HepG2 (cell line): ENCODE measurements around the gene HACE1. TPM values are rescaled to one million over a fixed set of nuclear protein-coding genes. Genes with fewer than 3 reads are reported as not detected.

Experiments
- CENPT ChIP-seq: sonication (generic); formaldehyde crosslinking; IDR thresholded peaks from 2 replicates; pipeline ENCODE4 v1.8.0; 2022; ENCODE audit warnings: low read depth, mild to moderate bottlenecking, moderate library complexity, missing genetic modification reagents
- CERS6 ChIP-seq: sonication (generic); formaldehyde crosslinking; IDR thresholded peaks from 2 replicates; pipeline ENCODE4 v1.5.0; 2020; ENCODE audit warnings: missing genetic modification reagents
- HNF4A ChIP-seq: sonication (generic); formaldehyde crosslinking; IDR thresholded peaks from 2 replicates; pipeline ENCODE4 v1.4.0; 2020; ENCODE audit warnings: missing genetic modification reagents
- MTA3 ChIP-seq: sonication (generic); formaldehyde crosslinking; IDR thresholded peaks from 2 replicates; pipeline ENCODE4 v1.4.0; 2020; ENCODE audit warnings: missing genetic modification reagents
- NONO ChIP-seq, 2 experiments: fragments of 450-650 bp in 1 of 2; sonication (generic) in 1 of 2; formaldehyde crosslinking in 1 of 2; IDR thresholded peaks in 1 of 2; conservative IDR thresholded peaks in 1 of 2; 2 replicates each; pipeline versions ENCODE4 v1.6.1 to v1.8.0; 2017 to 2022; ENCODE audit warnings: mild to moderate bottlenecking in 1 of 2, missing genetic modification reagents in 1 of 2, moderate library complexity in 1 of 2
- ONECUT2 ChIP-seq: sonication (generic); formaldehyde crosslinking; IDR thresholded peaks from 2 replicates; pipeline ENCODE4 v1.4.0; 2020; ENCODE audit warnings: missing genetic modification reagents
- PAX8 ChIP-seq: sonication (generic); formaldehyde crosslinking; IDR thresholded peaks from 2 replicates; pipeline ENCODE4 v1.8.0; 2022; ENCODE audit warnings: mild to moderate bottlenecking, missing genetic modification reagents, borderline replicate concordance
- PBX3 ChIP-seq: sonication (generic); formaldehyde crosslinking; IDR thresholded peaks from 2 replicates; pipeline ENCODE4 v1.8.1; 2023; ENCODE audit warnings: missing genetic modification reagents, inconsistent platforms, borderline replicate concordance
- POLR2A ChIP-seq, 2 experiments: IDR thresholded peaks; 2 replicates each; pipeline ENCODE4 v1.6.1; 2011; ENCODE audit warnings: low read depth in 2 of 2, low read length in 2 of 2, mild to moderate bottlenecking in 1 of 2, moderate library complexity in 1 of 2; ENCODE audit not compliant: insufficient read depth in 1 of 2
- RBAK ChIP-seq: sonication (generic); formaldehyde crosslinking; IDR thresholded peaks from 2 replicates; pipeline ENCODE4 v1.5.1; 2020; ENCODE audit warnings: mild to moderate bottlenecking, missing genetic modification reagents
- SMARCE1 ChIP-seq: fragments of 450-650 bp; IDR thresholded peaks from 2 replicates; pipeline ENCODE4 v1.6.1; 2017; ENCODE audit warnings: borderline replicate concordance
- YY1 ChIP-seq: IDR thresholded peaks from 2 replicates; pipeline ENCODE4 v1.6.1; 2011; ENCODE audit warnings: low read length, low read depth, moderate library complexity, mild to moderate bottlenecking; ENCODE audit not compliant: insufficient read depth, insufficient replicate concordance
- ZBTB3 ChIP-seq: sonication (generic); formaldehyde crosslinking; IDR thresholded peaks from 2 replicates; pipeline ENCODE4 v1.4.0; 2020; ENCODE audit warnings: low read depth, mild to moderate bottlenecking, moderate library complexity, missing genetic modification reagents, borderline replicate concordance
- ZNF251 ChIP-seq: sonication (generic); formaldehyde crosslinking; IDR thresholded peaks from 2 replicates; pipeline ENCODE4 v1.9.0; 2021; ENCODE audit warnings: mild to moderate bottlenecking, missing genetic modification reagents
- ZNF280D ChIP-seq: sonication (generic); formaldehyde crosslinking; IDR thresholded peaks from 2 replicates; pipeline ENCODE4 v1.5.1; 2020; ENCODE audit warnings: mild to moderate bottlenecking, missing genetic modification reagents
- ZNF296 ChIP-seq: sonication (generic); formaldehyde crosslinking; conservative IDR thresholded peaks from 2 replicates; pipeline ENCODE4 v1.5.0; 2020; ENCODE audit warnings: mild to moderate bottlenecking, missing genetic modification reagents
- ZNF501 ChIP-seq: sonication (generic); formaldehyde crosslinking; IDR thresholded peaks from 2 replicates; pipeline ENCODE4 v1.5.1; 2020; ENCODE audit warnings: mild to moderate bottlenecking, moderate library complexity, missing genetic modification reagents
- ZNF530 ChIP-seq: sonication (generic); formaldehyde crosslinking; IDR thresholded peaks from 2 replicates; pipeline ENCODE4 v1.5.0; 2020; ENCODE audit warnings: low read depth, mild to moderate bottlenecking, missing genetic modification reagents
- ZNF564 ChIP-seq: sonication (generic); formaldehyde crosslinking; IDR thresholded peaks from 2 replicates; pipeline ENCODE4 v1.8.1; 2023; ENCODE audit warnings: mild to moderate bottlenecking, missing genetic modification reagents
- ZNF574 ChIP-seq: sonication (generic); formaldehyde crosslinking; IDR thresholded peaks from 2 replicates; pipeline ENCODE4 v1.4.0; 2020; ENCODE audit warnings: missing genetic modification reagents
- polyA plus RNA-seq, 8 experiments: library from polyadenylated mRNA; depleted of rRNA in 3 of 8; stranded (reverse) in 7 of 8; unstranded in 1 of 8; fragments of >200 nt; fragmentation: Illumina TruSeq in 4 of 8; extraction: Trizol in 4 of 8; gene quantifications; 2 replicates each; pipeline versions ENCODE4 v1.2.1 to v1.2.3, GENCODE V29; 2011 to 2016; ENCODE audit warnings: low read depth in 4 of 8, missing spikeins in 1 of 8, mixed read lengths in 1 of 8; ENCODE audit not compliant: insufficient read depth in 1 of 8
- total RNA-seq, 5 experiments: library from RNA; depleted of rRNA; stranded (reverse); fragments of >200 nt; fragmentation: Illumina TruSeq; extraction: Trizol; gene quantifications; 2 replicates each; pipeline ENCODE4 v1.2.3, GENCODE V29; 2016; ENCODE audit warnings: low read depth in 1 of 5

HACE1 gene
- total and polyA plus RNA-seq, 2 of the 13 experiments (the other 11 are each of a cell fraction or from before 2014, with no cell fraction given): 8.9 to 11.4 TPM

- TF ChIP-seq HNF4A (CRISPR knock-in tag) (0 out of 2 replicates have a peak, but pooled peaks have one; percentile 26), ZBTB3 (CRISPR knock-in tag) (no peak), ZNF280D (CRISPR knock-in tag) (peak; percentile 65; the same call in 1 of the 2 replicates), MTA3 (CRISPR knock-in tag) (no peak), NONO (IDR thresholded peaks at IDR 0.05) (no peak), NONO (CRISPR knock-in tag; conservative IDR thresholded peaks at IDR 0.05) (peak; percentile 90), ZNF530 (CRISPR knock-in tag) (no peak), POLR2A (IDR thresholded peaks at IDR 0.05; ENCODE audit: insufficient read depth in 1 of 2, low read depth in 2 of 2, low read length in 2 of 2) (peak; percentile 20 to 87; a peak in 2 of 4 replicates), ZNF574 (CRISPR knock-in tag) (peak; percentile 91), PBX3 (no peak), SMARCE1 (no peak), ONECUT2 (CRISPR knock-in tag) (no peak), RBAK (CRISPR knock-in tag) (no peak), ZNF251 (CRISPR knock-in tag) (no peak), CENPT (CRISPR knock-in tag) (0 out of 2 replicates have a peak, but pooled peaks have one; percentile 49), CERS6 (CRISPR knock-in tag) (no peak), ZNF501 (CRISPR knock-in tag) (peak; percentile 90), PAX8 (CRISPR knock-in tag) (no peak), ZNF564 (CRISPR knock-in tag) (no peak; the same call in 1 of the 2 replicates), ZNF296 (CRISPR knock-in tag) (no peak), YY1 (peak; percentile 76)
Measured at GRCh38 chr6:104859225-104860146, at the start of gene HACE1 (continued).
